ENCODE measurements around the gene ST8SIA4.

GRCh38 chr5:100826133-100826532 is 76.9 kb downstream of the ST8SIA4 start:
- TF ChIP-seq CTCF (IDR thresholded peaks at IDR 0.05; ENCODE audit: insufficient read depth, low read depth, low read length) (no peak), EZH2 (IDR thresholded peaks at IDR 0.05; ENCODE audit: insufficient read depth, low read length) (no peak)
